Dermis blood vessel endothelial cell (primary cell): ENCODE data around the gene PTPRK. TPM values are rescaled to one million over a fixed set of nuclear protein-coding genes. Genes with fewer than 3 reads are reported as not detected.

Experiments
- DNase-seq: peaks from one replicate; pipeline ENCODE4 v3.0.0; 2010
- total RNA-seq: library from RNA; depleted of rRNA; stranded (reverse); fragments of >200 nt; gene quantifications from 2 replicates; pipeline ENCODE4 v1.2.3, GENCODE V29; 2014

Gene PTPRK
- total RNA-seq, 1 donor from 2014 or later: 104 TPM

- peak; percentile 72 for DNase-seq
Observed at GRCh38 chr6:128515550-128516513, 4.6 kb downstream of the PTPRK start.

DNA sequence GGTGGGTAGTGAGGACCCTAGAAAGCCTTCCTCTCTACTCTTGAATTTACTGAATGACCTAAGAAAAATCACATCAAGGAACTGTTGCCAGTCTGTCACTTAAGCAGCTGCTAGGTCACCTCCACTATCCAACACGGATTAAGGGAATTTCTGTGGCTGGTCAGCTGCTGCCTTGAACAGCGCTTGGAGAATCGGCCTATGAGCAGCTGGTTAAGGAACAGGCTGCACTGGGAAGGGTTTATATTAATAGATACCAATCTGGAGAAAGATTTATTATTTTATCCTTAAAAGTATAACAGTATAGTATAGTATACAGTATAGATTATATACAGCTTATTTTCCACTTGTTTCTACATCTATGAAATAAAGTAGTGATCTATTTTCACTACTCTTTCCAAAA lies 6.5 kb downstream of the PTPRK start:
- DNase-seq: no peak

GRCh38 chr6:128512296-128512695 lies 8.1 kb downstream of the PTPRK start:
- no peak for DNase-seq

DNA sequence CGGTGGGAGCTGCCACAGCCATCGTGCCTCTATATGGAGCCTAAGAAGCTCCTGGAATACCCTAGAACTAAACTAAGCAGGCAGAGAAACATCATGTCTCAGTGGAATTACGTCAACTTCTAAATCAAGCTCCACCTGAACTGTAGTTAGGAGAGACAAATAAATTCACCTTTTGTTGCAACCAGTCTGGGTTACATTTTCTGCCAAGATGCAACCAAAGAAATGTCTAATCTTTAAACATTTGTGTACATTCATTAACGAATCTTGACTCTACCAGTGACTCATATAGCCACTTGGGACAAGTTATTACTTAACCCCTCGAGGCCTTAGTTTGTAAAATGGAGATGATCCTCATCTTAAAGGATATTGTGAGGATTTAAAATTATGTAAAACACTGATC lies 8.9 kb downstream of the PTPRK start:
- no peak for DNase-seq

- peak; percentile 65 for DNase-seq
Observed at GRCh38 chr6:128509709-128510108, 10.7 kb downstream of the PTPRK start.

DNA sequence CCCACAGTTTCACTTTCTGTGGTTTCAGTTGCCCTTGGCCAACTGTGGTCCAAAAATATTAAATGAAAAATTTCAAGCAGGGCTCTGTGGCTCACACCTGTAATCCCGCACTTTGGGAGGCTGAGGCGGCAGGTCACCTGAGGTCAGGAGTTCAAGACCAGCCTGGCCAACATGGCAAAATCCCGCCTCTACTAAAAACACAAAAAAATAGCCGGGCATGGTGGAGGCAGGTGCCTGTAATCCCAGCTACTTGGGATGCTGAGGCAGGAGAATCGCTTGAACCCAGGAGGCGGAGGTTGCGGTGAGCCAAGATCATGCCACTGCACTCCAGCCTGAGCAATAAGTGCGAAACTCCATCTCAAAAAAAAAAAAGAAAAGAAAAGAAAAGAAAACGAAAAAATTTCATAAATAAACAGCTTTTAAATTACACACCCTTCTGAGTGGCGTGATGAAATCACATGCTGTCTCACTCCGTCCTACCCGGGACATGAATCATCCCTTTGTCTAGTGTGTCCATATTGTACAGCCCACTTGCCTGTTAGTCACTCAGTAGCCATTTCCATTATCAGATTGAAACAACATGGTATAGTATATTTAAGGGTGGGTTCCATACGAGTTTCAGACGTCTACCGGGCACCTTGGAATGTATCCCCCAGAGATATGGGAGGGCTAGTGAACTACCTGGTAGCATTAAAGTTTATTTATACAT lies 11.7 kb downstream of the PTPRK start:
- peak; percentile 95 for DNase-seq

GRCh38 chr6:128507337-128508310 lies 12.8 kb downstream of the PTPRK start:
- no peak for DNase-seq

DNA sequence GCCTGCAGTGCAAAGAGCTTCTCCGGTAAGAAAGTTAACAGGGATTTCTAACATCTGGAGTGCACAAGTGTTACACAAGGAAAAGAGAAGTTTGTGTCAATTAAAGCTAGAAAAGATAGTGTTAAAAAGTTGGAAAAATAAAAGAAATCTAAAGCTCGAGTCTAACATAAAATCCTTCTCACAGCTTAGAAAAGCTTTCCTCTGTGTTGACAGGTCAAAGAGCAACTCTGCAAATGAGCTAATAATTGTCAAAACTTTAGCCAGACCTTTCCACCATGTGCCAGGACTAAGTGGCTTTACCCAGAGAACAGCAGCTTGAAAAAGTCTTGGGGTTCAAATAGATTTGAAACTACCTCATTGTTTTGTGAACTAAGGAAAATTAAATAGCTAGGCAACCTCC lies 14.8 kb downstream of the PTPRK start:
- DNase-seq: no peak

GRCh38 chr6:128504003-128504654 lies 16.3 kb downstream of the PTPRK start:
- DNase-seq: no peak

- no peak for DNase-seq
Observed at GRCh38 chr6:128500749-128501600, 19.4 kb downstream of the PTPRK start.

GRCh38 chr6:128500014-128500413 lies 20.4 kb downstream of the PTPRK start:
- DNase-seq: no peak

- no peak for DNase-seq
Observed at GRCh38 chr6:128499079-128499731, 21.2 kb downstream of the PTPRK start.

DNA sequence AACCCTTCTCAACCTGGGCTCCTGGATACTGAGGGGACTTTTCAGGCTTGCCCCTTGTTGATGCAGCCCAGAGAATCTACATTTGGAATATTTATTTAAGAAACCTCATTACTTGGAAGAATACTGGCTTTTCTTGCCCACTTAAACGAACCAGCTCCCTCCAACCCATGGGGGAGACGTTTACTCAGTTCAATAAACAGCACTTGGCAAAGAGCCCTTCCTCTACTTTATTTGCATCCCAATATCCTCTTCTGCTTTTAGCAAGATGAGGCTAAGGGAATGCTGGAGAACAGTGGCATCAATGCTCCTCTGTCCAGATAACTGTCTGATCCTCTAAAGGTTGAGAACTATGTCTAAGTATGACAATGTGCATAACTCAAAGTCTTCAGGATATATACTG lies 22.2 kb downstream of the PTPRK start:
- no peak for DNase-seq

- DNase-seq: no peak
Observed at GRCh38 chr6:128495536-128496333, 24.7 kb downstream of the PTPRK start.

DNA sequence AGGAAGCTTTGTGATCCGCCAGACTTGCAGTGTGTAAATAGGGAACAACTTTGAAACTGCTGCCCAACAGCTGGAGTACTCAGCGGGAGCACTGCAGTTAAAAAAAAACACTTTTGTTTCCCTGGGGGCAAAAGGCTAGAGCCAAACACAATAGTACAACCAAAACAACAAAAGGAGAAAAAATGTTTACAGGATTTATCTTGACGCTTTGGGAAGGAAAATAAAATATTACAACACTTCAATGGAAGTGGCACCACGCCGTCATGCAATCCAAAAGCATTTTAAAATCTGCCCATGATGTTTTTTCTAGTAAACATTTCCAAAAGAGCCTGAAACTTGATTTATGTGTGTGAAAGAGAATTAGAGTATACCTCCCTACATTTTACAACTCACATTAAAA lies 26.0 kb downstream of the PTPRK start:
- DNase-seq: peak; percentile 47

DNA sequence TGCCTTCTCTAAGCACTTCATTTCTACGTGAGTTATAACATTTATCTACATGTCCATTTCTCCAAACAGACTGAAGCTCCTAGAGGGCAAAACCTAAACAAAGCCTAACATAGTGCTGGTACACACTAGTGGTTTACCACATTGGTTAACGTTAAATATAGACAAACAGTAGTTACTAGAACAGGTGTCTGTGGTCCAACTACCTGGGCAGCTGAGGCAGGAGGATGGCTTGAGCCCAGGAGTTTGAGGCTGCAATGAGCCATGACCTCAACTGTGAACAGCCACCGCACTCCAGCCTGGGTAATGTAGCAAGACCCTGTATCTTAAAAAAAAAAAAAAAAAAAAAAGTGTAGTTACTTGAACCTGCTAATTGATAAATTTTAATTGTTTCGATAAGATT lies 26.5 kb downstream of the PTPRK start:
- DNase-seq: no peak

GRCh38 chr6:128492386-128492785 lies 28.0 kb downstream of the PTPRK start:
- peak; percentile 48 for DNase-seq

DNA sequence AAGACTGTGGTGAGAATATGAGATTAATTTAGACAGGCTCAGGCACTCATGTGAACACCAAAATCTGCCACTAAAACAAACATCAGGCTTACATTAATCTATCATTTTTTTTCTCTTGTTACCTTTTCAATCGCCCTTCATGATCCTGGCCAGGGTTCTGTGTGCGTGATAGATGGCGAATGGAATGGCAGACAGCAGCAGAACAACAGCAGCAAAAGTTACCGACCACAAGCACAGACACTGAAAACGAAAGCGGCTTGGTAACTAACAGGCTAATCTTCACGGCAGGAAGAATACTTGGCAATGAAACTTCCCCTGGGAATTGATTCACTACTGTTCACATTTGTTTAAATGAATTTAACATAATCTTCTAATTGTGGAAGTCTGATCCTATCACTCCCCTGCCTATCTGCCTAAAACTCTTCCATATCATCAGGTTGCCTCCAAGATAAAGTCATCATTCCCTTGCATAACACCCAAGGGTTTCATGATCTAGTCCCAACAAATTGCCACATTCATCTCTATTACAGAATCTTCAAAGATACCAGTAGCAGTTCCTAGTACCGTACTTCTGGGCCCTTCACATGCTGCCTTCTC lies 28.7 kb downstream of the PTPRK start:
- peak; percentile 90 for DNase-seq

GRCh38 chr6:128491100-128491581 lies 29.3 kb downstream of the PTPRK start:
- peak; percentile 84 for DNase-seq
